HL-60 (cell line): ENCODE data around the gene RUNX1.

Experiments used
- DNase-seq, 2 experiments: peaks; one replicate each; pipeline ENCODE4 v3.0.0-alpha.2; 2010 to 2020; ENCODE audit warnings: low read depth in 1 of 2, low spot score in 1 of 2
- H3K27ac ChIP-seq: fragments of 250-450 bp; sonication (Bioruptor Pico); replicated peaks from 2 replicates; pipeline ENCODE4 v1.5.1; 2020; ENCODE audit warnings: mild to moderate bottlenecking, moderate library complexity
- H3K27me3 ChIP-seq: fragments of 250-450 bp; sonication (Bioruptor Pico); 2 replicates; pipeline ENCODE4 v1.5.1; 2021; ENCODE audit warnings: mild to moderate bottlenecking, moderate library complexity; ENCODE audit not compliant: insufficient read depth, poor library complexity, severe bottlenecking
- H3K4me3 ChIP-seq: replicated peaks from 2 replicates; pipeline ENCODE4 v1.5.1; 2011; ENCODE audit warnings: mild to moderate bottlenecking, control low read depth, low read length; ENCODE audit not compliant: insufficient read depth
- GABPA ChIP-seq: IDR thresholded peaks from 2 replicates; pipeline ENCODE4 v1.6.1; 2012; ENCODE audit warnings: low read depth
- POLR2AphosphoS5 ChIP-seq: IDR thresholded peaks from 2 replicates; pipeline ENCODE4 v1.6.1; 2012; ENCODE audit warnings: low read depth
- SPI1 ChIP-seq: IDR thresholded peaks from 2 replicates; pipeline ENCODE4 v1.6.1; 2012; ENCODE audit warnings: low read depth, mild to moderate bottlenecking, borderline replicate concordance
- TF ChIP-seq, protein P1 (sequence below): IDR thresholded peaks from 2 replicates; pipeline ENCODE4 v1.6.1; 2012; ENCODE audit warnings: low read depth; ENCODE audit not compliant: insufficient replicate concordance
- TF ChIP-seq, protein P2 (sequence below): IDR thresholded peaks from one replicate; pipeline ENCODE4 v1.5.1; 2011; ENCODE audit warnings: low read length, control low read depth, inconsistent platforms; ENCODE audit not compliant: insufficient read depth

RUNX1 gene

DNA sequence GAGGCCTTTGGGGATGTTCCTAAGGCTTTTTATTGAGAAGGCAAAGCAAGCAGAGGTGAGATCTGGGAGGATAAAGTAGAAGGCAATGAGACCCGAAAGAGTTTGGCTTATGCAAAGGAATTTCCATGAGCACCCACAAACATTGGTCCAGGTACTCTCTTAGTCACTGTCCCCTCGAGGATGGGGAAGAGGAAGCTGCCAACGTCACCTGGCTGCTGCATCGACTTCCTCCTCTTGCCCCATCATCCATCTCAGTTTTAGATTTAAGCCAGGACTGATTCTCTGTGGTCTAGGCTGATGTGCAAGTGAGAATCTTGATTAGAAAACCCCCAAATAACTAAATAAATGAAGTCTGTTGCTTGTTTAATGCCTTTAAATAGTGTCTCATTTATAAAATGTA is 28.7 kb downstream of the RUNX1 start:
- peak in 1 of 2 experiments; percentile 53 for DNase-seq
- TF ChIP-seq GABPA = no peak
- TF ChIP-seq SPI1 = peak; percentile 20; the same call in 1 of the 2 replicates
- no peak overlapping the region for H3K27ac ChIP-seq
- no peaks in the 10 kb centered on the region for H3K27me3 ChIP-seq
- H3K4me3 ChIP-seq = no peak overlapping the region

DNA sequence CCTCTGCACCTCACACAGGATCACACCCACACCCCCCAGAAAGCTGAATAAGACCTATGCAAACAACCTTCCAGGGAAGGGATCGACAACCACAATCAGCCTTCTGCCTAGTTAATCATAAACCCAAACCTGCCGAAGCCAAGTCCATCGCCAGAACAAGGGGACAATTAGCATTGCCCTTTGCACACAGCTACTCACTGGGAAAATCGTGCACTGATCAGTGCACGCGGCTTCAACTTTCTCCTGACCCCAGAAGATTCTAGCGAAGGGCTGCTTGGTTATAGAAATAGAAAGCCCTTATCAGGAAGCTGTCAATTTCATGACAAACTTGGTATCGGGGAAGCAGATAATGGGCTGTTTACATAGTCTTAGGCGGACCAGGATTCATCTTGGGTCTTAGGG is 29.5 kb downstream of the RUNX1 start:
- Histone ChIP-seq H3K27me3 (no peaks in the 10 kb centered on the region), H3K4me3 (no peak overlapping the region), H3K27ac (no peak overlapping the region)
- no peak for DNase-seq
- TF ChIP-seq GABPA (no peak), SPI1 (no peak), POLR2AphosphoS5 (no peak)
- TF ChIP-seq, protein P1, sequence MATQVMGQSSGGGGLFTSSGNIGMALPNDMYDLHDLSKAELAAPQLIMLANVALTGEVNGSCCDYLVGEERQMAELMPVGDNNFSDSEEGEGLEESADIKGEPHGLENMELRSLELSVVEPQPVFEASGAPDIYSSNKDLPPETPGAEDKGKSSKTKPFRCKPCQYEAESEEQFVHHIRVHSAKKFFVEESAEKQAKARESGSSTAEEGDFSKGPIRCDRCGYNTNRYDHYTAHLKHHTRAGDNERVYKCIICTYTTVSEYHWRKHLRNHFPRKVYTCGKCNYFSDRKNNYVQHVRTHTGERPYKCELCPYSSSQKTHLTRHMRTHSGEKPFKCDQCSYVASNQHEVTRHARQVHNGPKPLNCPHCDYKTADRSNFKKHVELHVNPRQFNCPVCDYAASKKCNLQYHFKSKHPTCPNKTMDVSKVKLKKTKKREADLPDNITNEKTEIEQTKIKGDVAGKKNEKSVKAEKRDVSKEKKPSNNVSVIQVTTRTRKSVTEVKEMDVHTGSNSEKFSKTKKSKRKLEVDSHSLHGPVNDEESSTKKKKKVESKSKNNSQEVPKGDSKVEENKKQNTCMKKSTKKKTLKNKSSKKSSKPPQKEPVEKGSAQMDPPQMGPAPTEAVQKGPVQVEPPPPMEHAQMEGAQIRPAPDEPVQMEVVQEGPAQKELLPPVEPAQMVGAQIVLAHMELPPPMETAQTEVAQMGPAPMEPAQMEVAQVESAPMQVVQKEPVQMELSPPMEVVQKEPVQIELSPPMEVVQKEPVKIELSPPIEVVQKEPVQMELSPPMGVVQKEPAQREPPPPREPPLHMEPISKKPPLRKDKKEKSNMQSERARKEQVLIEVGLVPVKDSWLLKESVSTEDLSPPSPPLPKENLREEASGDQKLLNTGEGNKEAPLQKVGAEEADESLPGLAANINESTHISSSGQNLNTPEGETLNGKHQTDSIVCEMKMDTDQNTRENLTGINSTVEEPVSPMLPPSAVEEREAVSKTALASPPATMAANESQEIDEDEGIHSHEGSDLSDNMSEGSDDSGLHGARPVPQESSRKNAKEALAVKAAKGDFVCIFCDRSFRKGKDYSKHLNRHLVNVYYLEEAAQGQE = no peak
- TF ChIP-seq, protein P2, sequence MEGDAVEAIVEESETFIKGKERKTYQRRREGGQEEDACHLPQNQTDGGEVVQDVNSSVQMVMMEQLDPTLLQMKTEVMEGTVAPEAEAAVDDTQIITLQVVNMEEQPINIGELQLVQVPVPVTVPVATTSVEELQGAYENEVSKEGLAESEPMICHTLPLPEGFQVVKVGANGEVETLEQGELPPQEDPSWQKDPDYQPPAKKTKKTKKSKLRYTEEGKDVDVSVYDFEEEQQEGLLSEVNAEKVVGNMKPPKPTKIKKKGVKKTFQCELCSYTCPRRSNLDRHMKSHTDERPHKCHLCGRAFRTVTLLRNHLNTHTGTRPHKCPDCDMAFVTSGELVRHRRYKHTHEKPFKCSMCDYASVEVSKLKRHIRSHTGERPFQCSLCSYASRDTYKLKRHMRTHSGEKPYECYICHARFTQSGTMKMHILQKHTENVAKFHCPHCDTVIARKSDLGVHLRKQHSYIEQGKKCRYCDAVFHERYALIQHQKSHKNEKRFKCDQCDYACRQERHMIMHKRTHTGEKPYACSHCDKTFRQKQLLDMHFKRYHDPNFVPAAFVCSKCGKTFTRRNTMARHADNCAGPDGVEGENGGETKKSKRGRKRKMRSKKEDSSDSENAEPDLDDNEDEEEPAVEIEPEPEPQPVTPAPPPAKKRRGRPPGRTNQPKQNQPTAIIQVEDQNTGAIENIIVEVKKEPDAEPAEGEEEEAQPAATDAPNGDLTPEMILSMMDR = no peak

DNA sequence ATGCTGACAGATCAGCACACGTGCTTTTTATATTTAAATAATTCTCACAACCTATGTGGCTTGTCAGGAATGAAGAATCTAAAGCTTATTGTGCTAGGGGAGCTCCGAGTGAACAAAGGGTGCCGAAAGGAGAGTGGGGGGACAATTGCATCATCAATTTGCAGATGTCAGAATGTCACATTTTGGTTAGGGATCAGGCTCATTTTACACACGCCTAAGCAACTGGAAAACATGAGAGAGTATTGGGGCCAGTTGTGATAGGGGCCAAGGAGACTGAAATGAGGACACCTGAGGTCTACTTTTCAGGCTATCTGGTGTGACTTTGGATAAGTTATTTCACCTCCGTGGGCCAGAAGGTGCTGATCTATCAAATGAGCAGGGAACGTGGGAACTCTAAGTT is 31.8 kb downstream of the RUNX1 start:
- no peaks in the 10 kb centered on the region for H3K27me3 ChIP-seq
- no peak overlapping the region for H3K27ac ChIP-seq
- H3K4me3 ChIP-seq = no peak overlapping the region
- DNase-seq = no peak
- TF ChIP-seq, protein P2 = no peak
- TF ChIP-seq POLR2AphosphoS5 = no peak
- TF ChIP-seq, protein P1 = no peak
- TF ChIP-seq SPI1 = no peak
- no peak for TF ChIP-seq GABPA

DNA sequence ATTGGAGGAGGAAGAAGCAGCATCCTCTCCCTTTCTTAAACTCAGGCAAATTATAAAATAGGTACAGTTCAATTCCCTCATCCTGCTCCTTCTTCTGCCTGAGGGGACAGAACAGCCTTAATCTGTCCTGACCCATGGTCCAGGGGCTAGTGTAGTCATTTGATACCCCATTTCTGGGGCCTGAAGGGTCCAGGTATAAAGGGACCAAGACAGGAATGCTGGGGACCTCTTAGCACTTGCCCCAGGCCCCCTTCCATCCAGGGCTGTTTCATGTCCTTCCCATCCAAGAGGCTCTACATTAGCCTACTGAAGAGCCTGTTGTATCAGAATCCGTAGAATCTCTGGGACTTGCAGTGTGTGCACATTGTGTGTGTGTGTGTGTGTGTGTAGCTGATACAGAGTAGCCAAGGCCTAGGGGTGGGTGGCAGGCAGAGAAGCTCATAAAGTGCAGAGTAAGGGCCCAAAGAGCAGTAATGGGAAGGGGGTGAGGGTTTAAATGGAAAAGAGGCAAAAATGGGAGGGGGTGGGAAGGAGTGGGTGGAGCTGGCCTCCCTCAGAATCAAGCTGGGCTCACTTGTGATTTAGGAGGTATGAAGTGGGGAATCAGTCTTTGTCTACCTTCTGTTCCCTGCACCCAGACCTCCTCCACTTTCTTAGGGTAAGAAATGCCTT is 32.4 kb downstream of the RUNX1 start:
- Histone ChIP-seq H3K27ac (no peak overlapping the region), H3K27me3 (no peaks in the 10 kb centered on the region), H3K4me3 (no peak overlapping the region)
- TF ChIP-seq SPI1 (no peak), GABPA (no peak), POLR2AphosphoS5 (no peak)
- TF ChIP-seq, protein P2 = no peak
- TF ChIP-seq, protein P1 = no peak
- no peak for DNase-seq
